ENCODE data around the gene CRYBB1.

- no peak for TF ChIP-seq GATA3 (IDR thresholded peaks at IDR 0.05; ENCODE audit: low read depth, low read length)
- TF ChIP-seq GATA2 (IDR thresholded peaks at IDR 0.05; ENCODE audit: low read depth, low read length), result no peak
Observed at GRCh38 chr22:26570864-26571525, 46.8 kb downstream of the CRYBB1 start.
